DOHH2 (cell line): Measurements from ENCODE around the gene KDM1A.

ENCODE experiments used
- H3F3A ChIP-seq: fragments of 200-600 bp; sonication (generic), shearing (Covaris generic); 2 replicates; pipeline ENCODE4 v1.6.0; 2016; ENCODE audit warnings: antibody characterized with exemption, mild to moderate bottlenecking; ENCODE audit not compliant: control insufficient read depth, insufficient read depth
- H3K27ac ChIP-seq: fragments of 200-600 bp; sonication (generic); 2 replicates; pipeline ENCODE4 v1.5.1; 2014; ENCODE audit warnings: low read depth, mild to moderate bottlenecking, low read length, moderate library complexity
- H3K27me3 ChIP-seq: fragments of 200-600 bp; sonication (generic); 2 replicates; pipeline ENCODE4 v1.6.1; 2014; ENCODE audit warnings: mild to moderate bottlenecking, low read length, mixed read lengths; ENCODE audit not compliant: control insufficient read depth
- H3K36me3 ChIP-seq: fragments of 200-600 bp; sonication (generic); 2 replicates; pipeline ENCODE4 v1.6.1; 2014; ENCODE audit warnings: mild to moderate bottlenecking, low read length, moderate library complexity, mixed read lengths; ENCODE audit not compliant: control insufficient read depth
- H3K4me1 ChIP-seq: fragments of 200-600 bp; sonication (generic); 2 replicates; pipeline ENCODE4 v1.6.1; 2014; ENCODE audit warnings: mild to moderate bottlenecking, low read length, mixed read lengths; ENCODE audit not compliant: control insufficient read depth
- H3K4me2 ChIP-seq: fragments of 200-600 bp; sonication (generic); 2 replicates; pipeline ENCODE4 v1.6.0; 2014; ENCODE audit warnings: mild to moderate bottlenecking, low read length, moderate library complexity
- H3K4me3 ChIP-seq: fragments of 200-600 bp; sonication (generic); 2 replicates; pipeline ENCODE4 v1.5.1; 2014; ENCODE audit warnings: mild to moderate bottlenecking, low read length, mixed read lengths
- H3K79me2 ChIP-seq: fragments of 200-600 bp; sonication (generic); 2 replicates; pipeline ENCODE4 v1.6.1; 2014; ENCODE audit warnings: mild to moderate bottlenecking, low read length, mixed read lengths; ENCODE audit not compliant: control insufficient read depth
- H3K9me2 ChIP-seq: fragments of 200-600 bp; sonication (generic); replicated peaks from 2 replicates; pipeline ENCODE4 v1.6.1; 2014; ENCODE audit warnings: mild to moderate bottlenecking, low read length, mixed read lengths; ENCODE audit not compliant: control insufficient read depth
- H3K9me3 ChIP-seq: fragments of 200-600 bp; sonication (generic); 2 replicates; pipeline ENCODE4 v1.6.1; 2014; ENCODE audit warnings: antibody characterized with exemption, low read length, mixed read lengths; ENCODE audit not compliant: control insufficient read depth, insufficient read depth
- H4K20me1 ChIP-seq: fragments of 200-600 bp; sonication (generic); 2 replicates; pipeline ENCODE4 v1.6.0; 2014; ENCODE audit warnings: low read depth, mild to moderate bottlenecking, antibody characterized with exemption, low read length, moderate library complexity; ENCODE audit not compliant: control insufficient read depth, insufficient read depth
- EZH2phosphoT487 ChIP-seq: fragments of 200-600 bp; sonication (generic); IDR thresholded peaks from 2 replicates; pipeline ENCODE4 v1.6.1; 2017; ENCODE audit warnings: borderline replicate concordance, mild to moderate bottlenecking, antibody characterized with exemption, low read length, moderate library complexity, mixed read lengths
- TF ChIP-seq, protein P1 (sequence below): fragments of 200-600 bp; sonication (generic); IDR thresholded peaks from one replicate; pipeline ENCODE4 v1.5.1; 2014; ENCODE audit warnings: antibody characterized with exemption, mild to moderate bottlenecking, low read depth, low read length; ENCODE audit not compliant: poor library complexity, severe bottlenecking

KDM1A gene

DNA sequence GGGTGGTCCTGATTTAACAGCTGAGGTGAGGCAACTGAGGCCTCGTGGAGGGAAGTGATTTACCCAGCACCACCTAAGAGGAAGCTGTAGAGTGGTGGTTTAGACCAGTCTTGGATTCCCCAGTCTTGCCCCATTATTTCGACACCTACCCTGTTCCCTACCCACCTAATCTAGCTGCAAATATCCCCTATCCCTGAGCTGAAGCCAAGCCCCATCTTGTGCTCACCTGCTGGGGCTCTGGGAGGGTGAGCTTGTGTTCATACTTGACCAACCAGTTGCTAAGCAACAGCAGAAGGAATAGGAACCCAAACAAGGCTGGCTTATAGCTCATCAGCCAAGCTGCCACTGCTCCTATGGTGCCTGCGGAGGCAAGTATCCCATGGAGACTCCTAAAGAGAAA lies 5.6 kb upstream of the KDM1A start:
- H3K27ac ChIP-seq = no peak overlapping the region

GRCh38 chr1:23018661-23019093 lies 591 bp upstream of the KDM1A start:
- peaks cover 7% of the 10 kb centered on the region; the same call in 1 of the 2 replicates for H3K9me3 ChIP-seq
- peak overlapping the region; percentile 69 for H3K4me2 ChIP-seq
- H4K20me1 ChIP-seq = peaks cover 6% of the 10 kb centered on the region; the same call in 1 of the 2 replicates
- peaks cover 20% of the 10 kb centered on the region for H3K36me3 ChIP-seq
- peak overlapping the region; percentile 68; the same call in 1 of the 2 replicates for H3K27ac ChIP-seq
- peaks cover 48% of the 10 kb centered on the region for H3K79me2 ChIP-seq
- TF ChIP-seq, protein P1, sequence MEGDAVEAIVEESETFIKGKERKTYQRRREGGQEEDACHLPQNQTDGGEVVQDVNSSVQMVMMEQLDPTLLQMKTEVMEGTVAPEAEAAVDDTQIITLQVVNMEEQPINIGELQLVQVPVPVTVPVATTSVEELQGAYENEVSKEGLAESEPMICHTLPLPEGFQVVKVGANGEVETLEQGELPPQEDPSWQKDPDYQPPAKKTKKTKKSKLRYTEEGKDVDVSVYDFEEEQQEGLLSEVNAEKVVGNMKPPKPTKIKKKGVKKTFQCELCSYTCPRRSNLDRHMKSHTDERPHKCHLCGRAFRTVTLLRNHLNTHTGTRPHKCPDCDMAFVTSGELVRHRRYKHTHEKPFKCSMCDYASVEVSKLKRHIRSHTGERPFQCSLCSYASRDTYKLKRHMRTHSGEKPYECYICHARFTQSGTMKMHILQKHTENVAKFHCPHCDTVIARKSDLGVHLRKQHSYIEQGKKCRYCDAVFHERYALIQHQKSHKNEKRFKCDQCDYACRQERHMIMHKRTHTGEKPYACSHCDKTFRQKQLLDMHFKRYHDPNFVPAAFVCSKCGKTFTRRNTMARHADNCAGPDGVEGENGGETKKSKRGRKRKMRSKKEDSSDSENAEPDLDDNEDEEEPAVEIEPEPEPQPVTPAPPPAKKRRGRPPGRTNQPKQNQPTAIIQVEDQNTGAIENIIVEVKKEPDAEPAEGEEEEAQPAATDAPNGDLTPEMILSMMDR = no peak
- TF ChIP-seq EZH2phosphoT487 = no peak
- H3K4me3 ChIP-seq = peak overlapping the region; percentile 82
- peaks cover 42% of the 10 kb centered on the region for H3K4me1 ChIP-seq
- no peaks in the 10 kb centered on the region for H3K27me3 ChIP-seq
- H3K9me2 ChIP-seq = no peaks in the 10 kb centered on the region
- peaks cover 5% of the 10 kb centered on the region for H3F3A ChIP-seq

More for the DNA sequence above, 5.6 kb upstream of the KDM1A start:
- TF ChIP-seq EZH2phosphoT487 = no peak
- TF ChIP-seq, protein P1 = no peak
- H3K4me2 ChIP-seq = no peak overlapping the region
- peaks cover 5% of the 10 kb centered on the region for H3F3A ChIP-seq
- H3K9me2 ChIP-seq = no peaks in the 10 kb centered on the region
- H3K79me2 ChIP-seq = no peaks in the 10 kb centered on the region
- no peaks in the 10 kb centered on the region for H3K36me3 ChIP-seq
- no peaks in the 10 kb centered on the region for H3K9me3 ChIP-seq
- peaks cover 27% of the 10 kb centered on the region for H3K4me1 ChIP-seq
- no peaks in the 10 kb centered on the region for H3K27me3 ChIP-seq
- no peaks in the 10 kb centered on the region for H4K20me1 ChIP-seq
- H3K4me3 ChIP-seq = no peak overlapping the region

- Histone ChIP-seq H3K27me3 (no peaks in the 10 kb centered on the region), H3K9me2 (no peaks in the 10 kb centered on the region), H4K20me1 (peaks cover 8% of the 10 kb centered on the region; the same call in 1 of the 2 replicates), H3K4me2 (peak overlapping the region; percentile 69), H3F3A (peaks cover 5% of the 10 kb centered on the region), H3K4me3 (peak overlapping the region; percentile 82), H3K36me3 (peaks cover 20% of the 10 kb centered on the region), H3K79me2 (peaks cover 62% of the 10 kb centered on the region), H3K27ac (peak overlapping the region; percentile 68), H3K9me3 (peaks cover 7% of the 10 kb centered on the region; the same call in 1 of the 2 replicates), H3K4me1 (peaks cover 51% of the 10 kb centered on the region)
- no peak for TF ChIP-seq EZH2phosphoT487
- TF ChIP-seq, protein P1 = no peak
These were observed 776 bp downstream of the KDM1A start for GRCh38 chr1:23019863-23020625.
